HT1080 (cell line): ENCODE measurements around the gene PRDM16. TPM values are rescaled to one million over a fixed set of nuclear protein-coding genes. Genes with fewer than 3 reads are reported as not detected.

Experiments used
- DNase-seq: peaks from one replicate; pipeline ENCODE4 v3.0.0-alpha.2; 2015; ENCODE audit warnings: low read depth
- total RNA-seq: library from RNA; depleted of rRNA; stranded (reverse); fragments of >200 nt; shearing (Covaris generic); gene quantifications from 2 replicates; pipeline ENCODE4 v1.2.3, GENCODE V29; 2014

The PRDM16 gene
- total RNA-seq, 1 experiment from 2014 or later, result not detected

DNA sequence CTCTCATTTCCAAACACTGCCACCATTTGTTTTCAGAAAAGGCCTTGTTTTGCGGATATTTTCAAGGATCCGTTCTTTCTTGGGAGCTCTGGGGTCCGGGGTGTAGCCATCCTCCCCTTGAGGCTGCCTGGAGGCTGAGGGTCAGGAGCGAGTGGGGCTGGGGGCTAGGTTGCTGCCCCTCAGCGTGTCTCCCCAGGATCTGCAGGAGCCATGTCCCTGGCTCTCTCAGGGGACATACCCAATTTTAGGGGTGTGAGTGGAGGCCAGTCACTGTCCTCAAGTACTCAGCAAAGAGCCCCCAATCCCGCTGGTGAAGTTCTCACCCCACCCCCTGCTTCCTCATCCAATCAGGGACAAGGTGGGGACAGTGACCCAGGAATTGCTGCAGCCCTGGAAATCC is 15.0 kb upstream of the PRDM16 start:
- DNase-seq, result no peak

- no peak for DNase-seq
These were observed 14.5 kb upstream of the PRDM16 start for GRCh38 chr1:3054474-3054873.

DNA sequence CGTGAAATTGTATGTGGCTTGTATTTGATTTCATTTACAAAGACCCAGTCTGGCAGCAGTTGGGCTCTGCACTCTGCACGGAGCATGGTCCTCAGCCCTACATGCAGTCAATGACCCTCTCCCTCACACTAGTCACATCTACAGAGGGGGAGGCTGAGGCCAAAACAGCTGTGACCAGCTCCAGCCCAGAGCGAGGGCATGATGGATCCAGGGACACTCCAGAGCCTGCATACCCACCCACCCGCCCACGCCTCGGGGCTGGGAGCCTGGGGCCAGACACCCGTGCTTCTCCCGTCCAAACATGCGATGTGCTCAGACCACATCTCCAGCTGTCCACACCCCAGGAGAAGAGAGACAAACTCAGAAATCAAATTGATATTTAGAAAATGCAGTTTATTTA is 14.0 kb upstream of the PRDM16 start:
- DNase-seq, result no peak

GRCh38 chr1:3056641-3057040 is 12.4 kb upstream of the PRDM16 start:
- DNase-seq, result no peak

GRCh38 chr1:3058263-3059030 is 10.6 kb upstream of the PRDM16 start:
- no peak for DNase-seq

DNA sequence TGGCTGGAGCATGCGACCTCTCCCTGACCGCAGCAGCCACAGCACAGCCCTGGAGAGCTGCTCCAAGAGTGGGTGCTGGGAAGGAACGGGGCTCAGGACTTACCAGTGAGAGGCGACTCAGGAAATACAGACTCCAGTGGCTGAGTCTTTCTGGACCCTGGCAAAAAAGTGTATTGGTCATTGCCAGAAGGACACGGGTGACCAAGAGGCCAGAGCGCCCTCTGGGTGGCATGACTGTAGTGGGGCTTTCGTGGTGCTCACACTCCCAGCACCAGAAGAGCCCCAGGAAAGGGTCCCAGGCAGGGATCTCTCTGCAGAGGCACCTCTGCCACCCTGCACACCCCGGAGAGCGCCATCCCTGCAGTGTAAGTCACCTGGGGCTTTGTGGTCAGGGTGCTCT is 8.9 kb upstream of the PRDM16 start:
- DNase-seq, result no peak

DNA sequence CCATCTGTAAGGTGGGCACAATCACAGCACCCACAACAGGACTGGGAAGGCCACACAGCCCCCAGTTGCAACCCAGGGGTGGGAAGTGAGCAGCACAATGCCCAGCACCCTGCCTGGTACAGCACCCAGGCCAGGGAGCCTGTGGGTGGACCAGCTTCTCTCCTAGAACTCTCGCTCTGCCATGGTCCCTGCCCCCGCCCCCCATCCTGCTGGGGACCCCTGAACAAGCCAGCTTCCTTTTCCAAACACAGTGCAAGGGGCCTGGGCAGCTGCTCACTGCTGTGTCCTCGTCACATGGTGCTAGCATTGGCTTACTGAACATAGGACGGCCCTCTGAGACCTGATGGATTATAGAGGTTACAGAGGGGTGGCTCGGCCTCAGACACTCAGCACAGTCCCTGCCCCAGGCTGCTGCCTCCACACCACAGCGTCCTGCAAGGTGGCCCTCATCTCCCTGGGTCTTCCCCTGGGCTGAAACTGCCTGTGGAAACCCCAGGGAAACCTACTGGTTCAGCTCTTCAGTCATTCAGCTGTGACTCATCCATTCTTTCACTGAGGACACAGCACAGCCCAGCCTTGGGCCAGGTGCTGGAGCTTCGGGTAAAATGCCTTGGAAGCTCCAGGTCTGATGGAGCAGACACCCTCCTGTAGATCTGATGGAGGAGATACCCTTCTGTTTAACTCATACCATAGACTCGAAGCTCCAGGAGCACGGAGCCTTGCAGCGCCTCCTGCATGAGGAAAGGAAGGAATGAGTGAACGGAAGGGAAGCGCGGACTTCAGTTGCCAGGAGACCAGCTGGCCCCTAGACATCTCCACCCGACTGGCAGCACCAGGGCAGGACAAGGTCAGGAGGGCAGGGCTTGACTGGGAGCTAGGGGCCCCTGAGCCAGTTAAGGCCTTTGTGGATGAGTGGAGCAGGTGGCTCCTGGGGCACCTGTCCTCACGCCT is 8.1 kb upstream of the PRDM16 start:
- no peak for DNase-seq

GRCh38 chr1:3061566-3061965 is 7.4 kb upstream of the PRDM16 start:
- no peak for DNase-seq

- DNase-seq, result no peak
These were observed 6.9 kb upstream of the PRDM16 start for GRCh38 chr1:3061981-3062615.

DNA sequence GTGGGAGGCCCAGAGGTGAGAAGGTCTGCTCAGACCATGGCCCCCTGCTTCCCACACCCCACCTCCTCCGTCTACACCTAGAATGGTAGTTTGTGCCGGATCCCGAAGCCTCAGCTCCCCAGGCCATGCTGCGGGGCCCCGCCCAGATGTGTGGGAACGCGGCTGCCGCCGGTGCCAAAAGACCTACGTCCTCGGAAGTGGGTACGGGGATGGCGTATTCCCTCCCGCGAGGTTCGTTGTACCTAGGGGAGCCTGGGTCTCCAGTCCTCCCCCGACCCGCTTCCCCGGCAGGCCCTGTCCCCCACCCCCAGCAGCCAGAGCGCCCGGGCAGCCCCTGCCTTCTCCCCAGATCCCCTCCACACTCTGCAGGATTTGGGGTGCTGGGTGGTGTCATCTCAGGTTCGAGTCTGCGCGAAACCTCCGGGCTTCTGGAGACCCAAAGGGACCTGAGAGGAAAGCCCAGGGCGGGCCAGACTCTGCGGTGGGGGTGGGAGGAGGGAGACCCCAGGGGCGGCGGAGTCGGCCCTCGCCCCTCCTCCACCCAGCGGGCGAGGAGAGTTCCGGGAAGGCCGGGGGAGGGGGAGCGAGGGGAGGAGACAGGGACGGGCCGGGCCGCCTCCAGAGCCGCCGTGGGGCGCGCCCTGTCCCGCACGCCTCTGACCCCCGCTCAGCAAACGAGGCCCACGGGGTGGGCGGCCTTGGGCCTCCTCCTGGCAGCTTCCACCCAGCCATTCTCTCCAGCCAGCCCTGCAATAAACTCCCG is 6.2 kb upstream of the PRDM16 start:
- no peak for DNase-seq

DNA sequence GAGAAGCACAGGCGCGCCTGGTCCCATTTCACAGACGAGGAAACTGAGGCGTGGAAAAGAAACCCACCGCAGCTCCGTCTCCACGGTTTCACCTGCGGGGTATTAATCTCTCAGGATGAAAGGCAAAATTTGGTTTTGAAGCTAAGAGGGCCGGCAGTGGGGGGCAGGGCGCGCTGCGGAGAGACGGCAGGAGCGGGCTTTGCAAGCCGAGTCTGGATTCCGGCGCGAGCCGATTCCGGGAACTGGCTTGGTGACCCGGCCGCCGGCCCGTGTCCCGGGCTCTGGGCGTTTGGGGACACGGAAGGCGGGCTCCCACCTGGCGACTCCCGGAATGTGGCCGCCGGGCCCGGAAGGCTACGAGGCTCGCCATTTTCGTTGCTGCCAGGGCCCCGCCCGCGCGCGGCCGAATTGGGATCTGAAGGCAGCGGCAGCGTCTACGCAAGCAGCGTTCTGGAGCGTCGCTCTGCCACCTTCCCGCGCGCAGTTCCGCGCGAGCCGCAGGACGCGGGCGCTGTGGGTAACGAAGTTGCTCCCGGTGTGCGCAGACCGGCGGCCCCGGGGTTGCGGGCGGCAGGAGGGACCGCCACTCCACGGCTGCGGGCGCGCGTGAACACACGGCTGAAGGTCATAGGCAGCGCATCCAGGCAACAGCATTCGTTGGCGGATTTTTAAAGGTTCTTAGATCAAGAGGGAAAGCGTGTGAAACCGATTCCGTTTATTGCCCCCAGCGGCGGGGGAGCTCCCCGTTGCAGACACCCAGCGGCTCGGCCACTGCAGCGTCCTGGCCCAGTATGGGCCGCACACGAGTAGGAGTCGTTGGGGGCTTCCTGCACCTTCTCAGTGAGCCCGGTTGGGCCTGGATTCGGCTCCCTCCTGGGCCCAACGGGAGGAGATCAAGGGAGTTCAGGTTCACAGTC is 5.4 kb upstream of the PRDM16 start:
- no peak for DNase-seq

GRCh38 chr1:3064296-3064850 is 4.6 kb upstream of the PRDM16 start:
- no peak for DNase-seq

DNA sequence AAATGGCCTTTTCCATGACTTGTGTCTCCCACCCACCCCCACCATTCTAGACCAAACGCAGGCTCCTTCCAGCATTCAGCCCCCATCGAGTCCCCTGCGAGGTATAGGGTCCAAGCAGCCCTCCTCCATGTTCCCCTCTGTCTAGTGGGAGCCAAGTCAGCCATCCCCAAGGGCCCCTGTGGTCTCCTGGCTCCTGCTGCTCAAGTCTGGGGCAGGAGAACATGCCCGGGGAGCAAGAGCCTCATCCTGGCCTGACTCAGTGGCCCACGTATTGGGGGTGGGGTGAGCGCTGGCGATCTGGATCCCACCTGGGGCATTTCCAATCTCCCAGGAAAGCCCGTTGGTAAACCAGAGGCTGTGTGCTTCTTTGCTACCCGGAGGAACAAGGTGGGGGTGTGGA is 4.1 kb upstream of the PRDM16 start:
- no peak for DNase-seq

DNA sequence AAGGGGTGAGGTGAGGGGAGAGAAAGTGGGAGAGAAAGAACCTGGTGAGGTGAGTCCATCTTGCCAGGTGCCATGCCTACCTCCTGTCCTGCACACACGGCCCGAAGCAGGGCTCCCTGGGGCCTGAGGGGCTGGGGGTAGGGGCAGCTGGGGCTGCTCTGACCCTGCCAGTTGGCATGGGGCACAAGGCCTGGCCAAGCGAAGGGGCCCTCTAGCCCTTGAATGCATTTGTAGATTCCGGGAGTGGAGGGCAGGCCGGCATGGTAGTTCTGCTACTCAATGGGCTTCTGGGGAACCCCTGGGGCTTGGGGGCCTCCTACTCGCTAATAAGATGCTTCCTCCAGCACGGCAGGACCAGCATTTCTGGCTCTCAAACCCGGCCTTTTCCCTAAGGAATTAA is 3.6 kb upstream of the PRDM16 start:
- DNase-seq, result no peak

DNA sequence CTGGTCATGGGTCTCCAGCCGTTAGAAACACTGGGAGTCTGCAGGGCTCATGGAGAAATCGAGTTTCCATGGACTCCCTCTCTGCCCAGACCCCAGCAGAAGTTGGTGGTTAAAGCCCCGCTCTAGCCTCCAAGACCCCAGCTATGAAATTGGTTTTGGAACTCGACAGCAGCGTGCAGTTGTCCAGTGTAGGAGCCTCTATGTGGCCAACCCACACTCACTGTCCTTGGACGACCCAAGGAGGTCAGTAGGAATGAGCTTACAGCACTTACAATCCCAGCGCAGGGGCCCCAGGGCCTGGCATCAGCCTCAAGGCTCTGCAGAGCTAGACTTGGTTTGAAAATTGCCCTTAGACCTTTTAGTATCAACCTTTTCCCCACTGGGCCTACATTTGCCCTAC is 3.2 kb upstream of the PRDM16 start:
- no peak for DNase-seq

DNA sequence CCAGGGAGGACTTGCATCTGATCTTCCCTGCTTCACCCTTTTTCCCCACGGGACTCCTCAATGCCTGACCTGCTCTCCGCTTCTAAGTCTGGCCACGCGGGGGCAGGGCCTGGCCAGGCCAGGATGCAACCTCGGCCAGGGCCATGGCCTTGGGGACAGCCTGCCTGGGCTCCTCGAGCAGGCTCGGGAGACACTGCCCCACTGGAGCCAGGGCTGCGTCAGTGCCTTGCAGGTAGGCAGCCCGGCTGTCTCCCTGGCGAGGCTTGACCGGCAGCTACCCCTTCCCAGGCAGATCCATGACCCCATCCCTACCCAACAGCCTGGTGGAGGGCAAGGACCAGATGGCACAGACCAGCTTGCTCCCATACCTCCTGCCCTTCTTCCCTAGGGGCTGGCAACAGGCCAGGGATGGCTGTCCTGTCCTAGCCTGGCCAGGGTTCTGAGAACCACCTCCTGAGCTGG is 2.7 kb upstream of the PRDM16 start:
- DNase-seq, result no peak

GRCh38 chr1:3066826-3067225 is 2.2 kb upstream of the PRDM16 start:
- DNase-seq, result no peak

GRCh38 chr1:3067301-3067670 is 1.7 kb upstream of the PRDM16 start:
- no peak for DNase-seq

DNA sequence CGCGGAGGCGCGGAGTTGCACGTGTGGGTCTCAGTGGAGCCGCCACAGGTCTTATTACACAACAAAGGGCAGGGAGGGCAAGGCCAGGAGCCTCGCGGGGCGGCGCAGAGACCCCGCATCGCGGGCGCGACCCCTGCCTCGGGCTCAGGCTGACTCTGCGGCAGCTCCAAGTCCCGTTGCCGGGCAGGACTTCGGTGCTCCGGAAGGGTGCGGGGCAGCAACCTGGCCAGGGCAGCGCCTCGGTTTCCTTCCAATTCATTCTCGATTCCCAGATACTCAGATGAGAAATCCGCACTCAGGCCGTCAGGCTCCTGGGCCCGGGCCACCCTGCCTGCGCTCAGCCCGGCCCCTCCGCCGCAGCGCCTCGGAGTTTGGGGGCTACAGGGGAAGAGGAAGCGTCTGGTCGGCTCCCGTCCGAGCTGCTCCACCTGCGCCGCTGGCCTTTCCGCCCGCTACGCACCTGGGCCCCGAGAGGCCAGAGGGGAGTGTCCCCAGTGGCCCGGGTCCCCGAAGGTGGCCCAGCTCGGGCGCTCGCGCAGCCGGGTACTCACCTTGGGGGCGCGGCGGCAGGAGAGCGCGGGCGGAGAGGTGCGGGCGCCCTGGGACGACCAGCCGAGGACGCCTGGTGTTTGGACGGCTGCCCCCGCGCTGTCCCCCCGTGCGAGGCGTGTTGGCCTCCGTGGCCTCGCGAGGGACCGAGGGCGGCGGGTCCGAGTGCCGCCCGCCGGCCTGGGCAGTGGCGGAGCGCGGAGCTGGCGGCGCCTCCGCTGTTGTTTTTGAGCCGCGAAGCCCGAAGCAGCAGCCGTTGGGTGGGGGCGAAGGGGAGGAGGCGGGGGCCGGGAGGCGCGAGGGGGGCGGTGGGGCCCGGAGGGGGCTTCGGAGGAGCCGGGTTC is 1.1 kb upstream of the PRDM16 start:
- DNase-seq, result no peak
